GM12872 (cell line): ENCODE measurements around the gene GHR.
A peak's percentile ranks its signal among the peaks of the same experiment; 100 is the strongest.

Source experiments
- TF ChIP-seq, protein P1 (sequence below): IDR thresholded peaks from 3 replicates; pipeline ENCODE4 v1.5.1; 2011; ENCODE audit warnings: low read depth, mild to moderate bottlenecking, low read length, moderate library complexity; ENCODE audit not compliant: insufficient read depth

Gene GHR

DNA sequence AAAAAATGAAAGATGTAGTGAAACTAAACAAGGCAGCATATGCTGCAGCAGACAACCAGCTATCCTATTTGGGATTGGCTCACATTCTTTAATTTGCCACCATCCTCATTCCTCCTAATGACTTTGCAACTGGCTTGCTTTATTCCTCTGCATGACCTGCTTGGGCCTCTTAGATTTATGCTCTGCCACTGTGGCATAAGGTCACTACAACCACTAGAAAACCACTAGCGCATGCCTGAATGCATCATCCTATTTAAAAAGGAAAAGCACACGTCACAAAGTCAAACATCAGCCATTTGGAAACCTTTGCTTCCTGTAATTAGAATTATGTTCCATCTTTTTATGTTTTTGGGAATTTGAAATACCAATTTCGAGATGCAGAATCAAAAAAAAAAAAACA is 292.5 kb downstream of the GHR start:
- TF ChIP-seq, protein P1, sequence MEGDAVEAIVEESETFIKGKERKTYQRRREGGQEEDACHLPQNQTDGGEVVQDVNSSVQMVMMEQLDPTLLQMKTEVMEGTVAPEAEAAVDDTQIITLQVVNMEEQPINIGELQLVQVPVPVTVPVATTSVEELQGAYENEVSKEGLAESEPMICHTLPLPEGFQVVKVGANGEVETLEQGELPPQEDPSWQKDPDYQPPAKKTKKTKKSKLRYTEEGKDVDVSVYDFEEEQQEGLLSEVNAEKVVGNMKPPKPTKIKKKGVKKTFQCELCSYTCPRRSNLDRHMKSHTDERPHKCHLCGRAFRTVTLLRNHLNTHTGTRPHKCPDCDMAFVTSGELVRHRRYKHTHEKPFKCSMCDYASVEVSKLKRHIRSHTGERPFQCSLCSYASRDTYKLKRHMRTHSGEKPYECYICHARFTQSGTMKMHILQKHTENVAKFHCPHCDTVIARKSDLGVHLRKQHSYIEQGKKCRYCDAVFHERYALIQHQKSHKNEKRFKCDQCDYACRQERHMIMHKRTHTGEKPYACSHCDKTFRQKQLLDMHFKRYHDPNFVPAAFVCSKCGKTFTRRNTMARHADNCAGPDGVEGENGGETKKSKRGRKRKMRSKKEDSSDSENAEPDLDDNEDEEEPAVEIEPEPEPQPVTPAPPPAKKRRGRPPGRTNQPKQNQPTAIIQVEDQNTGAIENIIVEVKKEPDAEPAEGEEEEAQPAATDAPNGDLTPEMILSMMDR, result no peak

DNA sequence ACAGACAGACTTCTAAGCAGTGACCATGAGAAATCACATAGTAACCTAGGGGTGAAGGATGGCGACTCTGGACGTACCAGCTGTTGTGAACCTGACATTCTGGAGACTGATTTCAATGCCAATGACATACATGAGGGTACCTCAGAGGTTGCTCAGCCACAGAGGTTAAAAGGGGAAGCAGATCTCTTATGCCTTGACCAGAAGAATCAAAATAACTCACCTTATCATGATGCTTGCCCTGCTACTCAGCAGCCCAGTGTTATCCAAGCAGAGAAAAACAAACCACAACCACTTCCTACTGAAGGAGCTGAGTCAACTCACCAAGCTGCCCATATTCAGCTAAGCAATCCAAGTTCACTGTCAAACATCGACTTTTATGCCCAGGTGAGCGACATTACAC is 295.4 kb downstream of the GHR start:
- TF ChIP-seq, protein P1, result no peak

DNA sequence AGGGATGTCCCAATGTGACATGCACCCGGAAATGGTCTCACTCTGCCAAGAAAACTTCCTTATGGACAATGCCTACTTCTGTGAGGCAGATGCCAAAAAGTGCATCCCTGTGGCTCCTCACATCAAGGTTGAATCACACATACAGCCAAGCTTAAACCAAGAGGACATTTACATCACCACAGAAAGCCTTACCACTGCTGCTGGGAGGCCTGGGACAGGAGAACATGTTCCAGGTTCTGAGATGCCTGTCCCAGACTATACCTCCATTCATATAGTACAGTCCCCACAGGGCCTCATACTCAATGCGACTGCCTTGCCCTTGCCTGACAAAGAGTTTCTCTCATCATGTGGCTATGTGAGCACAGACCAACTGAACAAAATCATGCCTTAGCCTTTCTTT is 295.8 kb downstream of the GHR start:
- TF ChIP-seq, protein P1, result no peak

DNA sequence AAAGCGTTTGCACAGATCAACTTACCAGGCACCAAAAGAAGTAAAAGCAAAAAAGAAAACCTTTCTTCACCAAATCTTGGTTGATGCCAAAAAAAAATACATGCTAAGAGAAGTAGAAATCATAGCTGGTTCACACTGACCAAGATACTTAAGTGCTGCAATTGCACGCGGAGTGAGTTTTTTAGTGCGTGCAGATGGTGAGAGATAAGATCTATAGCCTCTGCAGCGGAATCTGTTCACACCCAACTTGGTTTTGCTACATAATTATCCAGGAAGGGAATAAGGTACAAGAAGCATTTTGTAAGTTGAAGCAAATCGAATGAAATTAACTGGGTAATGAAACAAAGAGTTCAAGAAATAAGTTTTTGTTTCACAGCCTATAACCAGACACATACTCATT is 297.0 kb downstream of the GHR start:
- TF ChIP-seq, protein P1, result no peak

DNA sequence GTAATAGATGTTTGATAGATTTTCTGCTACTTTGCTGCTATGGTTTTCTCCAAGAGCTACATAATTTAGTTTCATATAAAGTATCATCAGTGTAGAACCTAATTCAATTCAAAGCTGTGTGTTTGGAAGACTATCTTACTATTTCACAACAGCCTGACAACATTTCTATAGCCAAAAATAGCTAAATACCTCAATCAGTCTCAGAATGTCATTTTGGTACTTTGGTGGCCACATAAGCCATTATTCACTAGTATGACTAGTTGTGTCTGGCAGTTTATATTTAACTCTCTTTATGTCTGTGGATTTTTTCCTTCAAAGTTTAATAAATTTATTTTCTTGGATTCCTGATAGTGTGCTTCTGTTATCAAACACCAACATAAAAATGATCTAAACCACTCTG is 298.2 kb downstream of the GHR start:
- TF ChIP-seq, protein P1, result no peak

DNA sequence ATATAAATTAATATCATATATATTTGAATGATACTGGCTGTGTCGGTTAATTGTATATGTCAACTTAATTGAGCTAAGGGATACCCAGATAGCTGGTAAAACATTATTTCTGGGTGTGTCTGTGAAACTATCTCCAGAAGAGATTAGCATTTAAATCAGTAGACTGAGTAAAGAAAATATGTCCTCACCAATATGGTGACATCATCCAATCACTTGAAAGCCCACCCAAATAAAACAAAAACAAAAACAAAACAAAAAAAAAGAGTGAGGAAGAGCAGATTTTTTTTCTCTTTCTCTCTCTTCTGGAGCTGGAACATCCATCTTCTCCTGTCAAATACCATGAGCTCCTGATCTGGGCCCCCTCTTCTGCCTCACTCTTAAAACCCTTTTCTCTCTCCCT is 317.7 kb downstream of the GHR start:
- TF ChIP-seq, protein P1, result no peak

DNA sequence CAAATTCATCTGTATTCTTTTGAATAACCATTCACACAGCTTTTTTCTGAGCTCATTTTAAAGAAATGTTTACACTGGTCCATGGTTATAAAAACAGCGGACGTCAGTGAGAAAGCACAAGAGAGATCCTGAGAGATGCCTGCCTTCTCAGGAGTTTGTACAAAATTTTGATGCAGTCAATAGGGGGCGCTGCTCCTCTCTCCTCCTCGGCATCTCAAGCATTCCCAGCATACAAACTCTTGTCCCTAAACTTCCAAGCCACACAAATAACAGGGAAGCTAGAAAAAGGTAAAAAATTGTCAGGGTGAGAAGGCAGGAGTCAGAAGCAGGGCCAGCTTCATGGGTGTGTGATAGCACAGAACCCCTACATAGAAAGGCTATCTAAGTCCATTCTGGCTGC is 322.2 kb downstream of the GHR start:
- TF ChIP-seq, protein P1, result peak; percentile 56; the same call in 1 of the 3 replicates

DNA sequence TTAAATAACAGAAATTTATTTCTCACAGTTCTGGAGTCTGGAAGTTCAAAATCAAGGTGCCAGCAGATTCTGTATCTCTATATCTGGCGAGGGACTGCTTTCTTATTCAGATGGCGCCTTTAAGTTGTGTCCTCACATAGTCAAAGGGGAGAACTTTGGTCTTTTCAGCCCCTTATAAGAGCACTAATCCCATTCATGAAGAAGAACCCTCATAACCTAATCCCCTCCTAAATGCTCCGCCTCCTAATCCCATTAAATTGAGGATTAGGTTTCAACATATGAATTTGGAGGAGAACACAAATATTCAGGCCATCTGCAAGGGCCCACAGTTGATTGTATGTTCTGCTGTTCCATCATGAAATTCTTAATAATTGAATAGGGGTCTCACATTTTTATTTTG is 322.6 kb downstream of the GHR start:
- TF ChIP-seq, protein P1, result no peak
